HepG2 (cell line): ENCODE results near the gene BCL2L1. TPM values are rescaled to one million over a fixed set of nuclear protein-coding genes. Genes with fewer than 3 reads are reported as not detected.

Experiments used
- CSRNP1 ChIP-seq: sonication (generic); formaldehyde crosslinking; IDR thresholded peaks from 2 replicates; pipeline ENCODE4 v1.8.1; 2023; ENCODE audit warnings: mild to moderate bottlenecking, missing genetic modification reagents
- GATAD2A ChIP-seq: IDR thresholded peaks from 2 replicates; pipeline ENCODE4 v1.6.1; 2016
- GLI4 ChIP-seq: sonication (generic); formaldehyde crosslinking; IDR thresholded peaks from 2 replicates; pipeline ENCODE4 v1.5.1; 2020; ENCODE audit warnings: missing genetic modification reagents, mild to moderate bottlenecking, moderate library complexity, borderline replicate concordance
- HNRNPLL ChIP-seq: fragments of 200-400 bp; formaldehyde crosslinking; IDR thresholded peaks from 2 replicates; pipeline ENCODE4 v1.6.1; 2017; ENCODE audit warnings: mild to moderate bottlenecking, low read depth, low read length; ENCODE audit not compliant: poor library complexity, severe bottlenecking
- MED1 ChIP-seq: sonication (generic); formaldehyde crosslinking; IDR thresholded peaks from 2 replicates; pipeline ENCODE4 v1.4.0; 2020; ENCODE audit warnings: missing genetic modification reagents
- NKX3-1 ChIP-seq: sonication (generic); formaldehyde crosslinking; IDR thresholded peaks from 2 replicates; pipeline ENCODE4 v1.5.0; 2020; ENCODE audit warnings: missing genetic modification reagents
- SNAPC2 ChIP-seq: sonication (generic); formaldehyde crosslinking; IDR thresholded peaks from 2 replicates; pipeline ENCODE4 v1.8.1; 2022; ENCODE audit warnings: mild to moderate bottlenecking, missing genetic modification reagents
- TEAD3 ChIP-seq: optimal IDR thresholded peaks from 2 replicates; pipeline ENCODE3; 2016; ENCODE audit warnings: borderline replicate concordance
- ZBTB49 ChIP-seq: sonication (generic); formaldehyde crosslinking; IDR thresholded peaks from 2 replicates; pipeline ENCODE4 v1.4.0; 2020; ENCODE audit warnings: missing genetic modification reagents, borderline replicate concordance
- ZNF296 ChIP-seq: sonication (generic); formaldehyde crosslinking; conservative IDR thresholded peaks from 2 replicates; pipeline ENCODE4 v1.5.0; 2020; ENCODE audit warnings: mild to moderate bottlenecking, missing genetic modification reagents
- ZNF326 ChIP-seq: sonication (generic); formaldehyde crosslinking; IDR thresholded peaks from 2 replicates; pipeline ENCODE4 v1.4.0; 2020; ENCODE audit warnings: missing genetic modification reagents, borderline replicate concordance
- ZNF562 ChIP-seq: sonication (generic); formaldehyde crosslinking; IDR thresholded peaks from 2 replicates; pipeline ENCODE4 v1.8.0; 2022; ENCODE audit warnings: missing genetic modification reagents, borderline replicate concordance
- ZNF569 ChIP-seq: sonication (generic); formaldehyde crosslinking; IDR thresholded peaks from 2 replicates; pipeline ENCODE4 v1.5.0; 2020; ENCODE audit warnings: mild to moderate bottlenecking, missing genetic modification reagents, moderate library complexity, borderline replicate concordance
- ZNF609 ChIP-seq: sonication (generic); formaldehyde crosslinking; IDR thresholded peaks from 2 replicates; pipeline ENCODE4 v1.4.0; 2020; ENCODE audit warnings: mild to moderate bottlenecking, missing genetic modification reagents, borderline replicate concordance
- ZNF616 ChIP-seq: sonication (generic); formaldehyde crosslinking; IDR thresholded peaks from 2 replicates; pipeline ENCODE4 v1.5.0; 2020; ENCODE audit warnings: low read depth, mild to moderate bottlenecking, missing genetic modification reagents
- ZSCAN5A ChIP-seq: sonication (generic); formaldehyde crosslinking; IDR thresholded peaks from 2 replicates; pipeline ENCODE4 v1.8.0; 2022; ENCODE audit warnings: mild to moderate bottlenecking, missing genetic modification reagents, borderline replicate concordance
- polyA plus RNA-seq, 8 experiments: library from polyadenylated mRNA; depleted of rRNA in 3 of 8; stranded (reverse) in 7 of 8; unstranded in 1 of 8; fragments of >200 nt; fragmentation: Illumina TruSeq in 4 of 8; extraction: Trizol in 4 of 8; gene quantifications; 2 replicates each; pipeline versions ENCODE4 v1.2.1 to v1.2.3, GENCODE V29; 2011 to 2016; ENCODE audit warnings: low read depth in 4 of 8, missing spikeins in 1 of 8, mixed read lengths in 1 of 8; ENCODE audit not compliant: insufficient read depth in 1 of 8
- total RNA-seq, 5 experiments: library from RNA; depleted of rRNA; stranded (reverse); fragments of >200 nt; fragmentation: Illumina TruSeq; extraction: Trizol; gene quantifications; 2 replicates each; pipeline ENCODE4 v1.2.3, GENCODE V29; 2016; ENCODE audit warnings: low read depth in 1 of 5
- TF ChIP-seq, protein P1 (sequence below): sonication (generic); formaldehyde crosslinking; IDR thresholded peaks from 2 replicates; pipeline ENCODE4 v1.4.0; 2020; ENCODE audit warnings: mild to moderate bottlenecking, low read depth, missing genetic modification reagents

Gene BCL2L1
- total and polyA plus RNA-seq, 2 of the 13 experiments (the other 11 are each of a cell fraction or from before 2014, with no cell fraction given) = 164 to 258 TPM

DNA sequence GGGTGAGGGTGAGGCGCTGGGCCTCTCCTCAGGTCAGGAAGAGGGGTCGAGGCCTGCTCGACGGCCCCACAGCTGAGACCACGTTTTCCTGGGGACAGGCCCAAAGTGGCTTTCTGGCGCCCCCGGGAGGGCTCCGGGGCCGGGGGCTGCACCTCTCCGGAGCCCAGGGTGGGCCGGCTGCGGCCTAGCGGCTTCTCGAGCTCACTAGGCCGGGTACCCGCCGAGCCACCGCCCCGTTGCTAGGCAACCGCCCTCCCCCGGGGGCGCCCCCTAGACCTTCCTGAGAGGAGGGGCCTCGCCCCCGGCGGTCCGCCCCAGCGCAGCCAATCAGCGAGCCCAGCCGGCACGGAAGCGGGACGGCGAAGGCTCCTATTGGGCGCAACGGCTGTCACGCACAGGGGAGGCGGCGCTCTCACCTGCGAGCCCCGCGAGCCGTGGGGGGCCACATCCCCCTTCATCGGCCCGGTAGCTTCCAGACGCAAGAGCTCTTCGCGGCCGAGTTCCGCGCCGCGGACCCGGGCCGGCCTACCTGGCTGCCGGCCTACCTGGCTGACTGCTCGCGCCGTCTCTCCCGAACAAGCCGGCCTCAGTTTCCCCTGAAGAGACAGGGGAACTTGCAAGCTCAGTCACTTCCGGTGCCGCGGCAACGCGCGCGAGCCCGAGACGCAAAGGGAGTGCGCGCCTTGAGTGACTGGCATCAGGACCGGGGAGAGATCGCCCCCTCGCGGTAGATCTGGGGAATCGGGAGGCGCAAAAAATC is 831 bp upstream of the BCL2L1 start (continued):
- TF ChIP-seq ZNF569 (CRISPR knock-in tag) (peak; percentile 91; the same call in 1 of the 2 replicates), TEAD3 (CRISPR knock-in tag) (peak; percentile 74), GLI4 (CRISPR knock-in tag) (0 out of 2 replicates have a peak, but pooled peaks have one; percentile 12), ZNF296 (CRISPR knock-in tag) (no peak), ZNF326 (CRISPR knock-in tag) (no peak), CSRNP1 (CRISPR knock-in tag) (peak; percentile 95), ZNF609 (CRISPR knock-in tag) (peak; percentile 83), HNRNPLL (peak; percentile 72), ZNF616 (peak; percentile 15), MED1 (CRISPR knock-in tag) (peak; percentile 82), ZSCAN5A (CRISPR knock-in tag) (peak; percentile 91; the same call in 1 of the 2 replicates), ZBTB49 (CRISPR knock-in tag) (0 out of 2 replicates have a peak, but pooled peaks have one; percentile 37), SNAPC2 (CRISPR knock-in tag) (peak; percentile 72; the same call in 1 of the 2 replicates), ZNF562 (CRISPR knock-in tag) (no peak), GATAD2A (CRISPR knock-in tag) (peak; percentile 87), NKX3-1 (peak; percentile 91)
- TF ChIP-seq, protein P1, sequence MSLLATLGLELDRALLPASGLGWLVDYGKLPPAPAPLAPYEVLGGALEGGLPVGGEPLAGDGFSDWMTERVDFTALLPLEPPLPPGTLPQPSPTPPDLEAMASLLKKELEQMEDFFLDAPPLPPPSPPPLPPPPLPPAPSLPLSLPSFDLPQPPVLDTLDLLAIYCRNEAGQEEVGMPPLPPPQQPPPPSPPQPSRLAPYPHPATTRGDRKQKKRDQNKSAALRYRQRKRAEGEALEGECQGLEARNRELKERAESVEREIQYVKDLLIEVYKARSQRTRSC (CRISPR knock-in tag) = peak; percentile 22; the same call in 1 of the 2 replicates
